ENCODE data around the gene FASTK.

Gene FASTK

DNA sequence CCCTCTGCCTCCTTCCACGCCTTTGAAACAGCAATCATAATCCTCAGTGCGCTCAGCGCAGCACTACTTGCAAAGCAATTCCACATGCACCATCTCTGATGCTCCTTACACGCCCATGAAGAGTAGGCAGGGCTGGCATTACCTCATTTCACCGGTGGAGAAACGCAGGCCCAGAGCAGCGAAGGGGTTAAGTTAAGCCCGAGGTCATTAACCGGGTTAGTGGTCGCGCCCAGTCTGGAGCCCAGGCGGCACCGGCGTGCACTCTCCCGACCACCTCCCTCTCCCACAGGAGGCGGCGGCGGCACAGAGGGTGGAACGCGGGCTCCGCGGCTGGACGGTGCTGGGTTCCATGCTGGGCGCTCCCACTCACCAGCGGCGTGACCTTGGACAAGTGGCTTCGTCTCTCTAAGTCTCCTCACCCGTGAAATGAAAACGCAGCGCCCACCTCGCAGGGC, 515 bp downstream of the FASTK start:
- DNase-seq: no peak

DNA sequence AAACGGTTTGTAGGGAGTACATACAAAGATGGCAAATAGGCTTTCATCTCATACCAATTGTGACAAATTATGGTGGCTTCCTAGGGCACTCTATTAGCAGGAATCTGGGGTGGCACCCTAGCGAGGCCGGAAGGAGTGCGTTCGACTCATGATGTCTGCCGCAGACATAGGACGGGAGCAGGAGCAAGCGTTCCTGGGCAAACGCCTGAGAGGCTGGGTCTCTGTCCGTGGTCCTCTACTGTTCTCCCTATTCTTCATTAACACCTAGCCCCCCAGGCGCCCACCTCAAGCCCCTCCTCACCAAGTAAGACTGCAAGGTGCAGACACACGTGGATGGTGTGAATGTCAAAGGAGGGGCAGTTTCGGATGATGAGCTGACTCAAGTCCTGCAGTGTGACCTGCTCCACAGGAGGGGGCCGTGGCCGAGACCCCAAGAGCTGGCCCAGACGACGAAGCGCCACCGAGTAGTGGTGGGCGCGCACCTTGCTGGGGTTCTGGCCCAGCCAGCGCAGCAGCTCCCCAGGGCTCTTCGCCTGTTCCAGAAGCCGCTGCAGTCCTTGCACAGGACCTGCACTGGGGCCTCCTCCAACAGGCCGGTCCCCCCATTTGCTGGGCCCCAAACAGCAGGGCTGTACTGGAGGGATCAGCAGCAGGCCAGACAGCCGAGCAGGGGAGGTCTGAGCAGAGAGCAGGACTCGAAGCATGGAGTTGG, 1.3 kb downstream of the FASTK start:
- DNase-seq: no peak

DNA sequence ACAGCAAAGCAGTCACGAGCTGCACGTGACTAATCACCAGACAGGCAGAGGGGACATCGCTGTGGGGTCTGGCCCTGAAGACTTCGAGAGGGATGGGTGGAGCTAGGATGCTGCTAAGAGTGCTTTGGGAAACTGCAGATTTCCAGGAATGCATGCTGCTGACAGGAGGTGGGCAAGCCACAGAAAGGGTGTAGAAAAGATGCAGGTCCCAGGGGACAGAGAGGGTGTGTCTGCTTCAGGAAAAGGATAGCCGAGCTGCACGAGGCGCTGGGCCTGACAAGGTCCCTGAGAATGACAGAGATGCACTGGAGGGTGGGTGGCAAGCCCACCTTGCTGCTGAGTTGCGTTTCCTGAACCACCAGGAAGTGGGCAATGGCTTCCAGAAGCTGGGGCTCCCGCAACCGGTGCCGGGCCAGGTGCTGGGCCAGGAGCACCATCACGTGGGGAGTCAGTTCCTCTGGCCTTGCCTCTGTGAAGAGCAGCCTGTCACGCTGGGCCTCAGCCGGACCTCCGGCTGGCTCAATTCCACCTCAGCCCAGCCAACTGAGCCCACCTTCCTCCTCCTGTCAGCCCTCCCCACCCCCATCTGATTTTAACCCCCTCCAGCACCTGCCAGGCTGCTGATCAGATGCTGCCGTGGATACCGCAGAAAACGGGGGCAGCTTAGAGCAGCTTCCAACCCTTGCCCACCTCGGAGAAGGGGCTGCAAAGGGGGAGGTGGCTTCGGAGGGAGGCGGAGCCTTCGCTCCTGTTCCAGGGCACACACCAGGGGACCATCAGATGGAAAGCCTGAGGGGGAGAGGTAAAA, 2.2 kb downstream of the FASTK start:
- no peak for DNase-seq

DNA sequence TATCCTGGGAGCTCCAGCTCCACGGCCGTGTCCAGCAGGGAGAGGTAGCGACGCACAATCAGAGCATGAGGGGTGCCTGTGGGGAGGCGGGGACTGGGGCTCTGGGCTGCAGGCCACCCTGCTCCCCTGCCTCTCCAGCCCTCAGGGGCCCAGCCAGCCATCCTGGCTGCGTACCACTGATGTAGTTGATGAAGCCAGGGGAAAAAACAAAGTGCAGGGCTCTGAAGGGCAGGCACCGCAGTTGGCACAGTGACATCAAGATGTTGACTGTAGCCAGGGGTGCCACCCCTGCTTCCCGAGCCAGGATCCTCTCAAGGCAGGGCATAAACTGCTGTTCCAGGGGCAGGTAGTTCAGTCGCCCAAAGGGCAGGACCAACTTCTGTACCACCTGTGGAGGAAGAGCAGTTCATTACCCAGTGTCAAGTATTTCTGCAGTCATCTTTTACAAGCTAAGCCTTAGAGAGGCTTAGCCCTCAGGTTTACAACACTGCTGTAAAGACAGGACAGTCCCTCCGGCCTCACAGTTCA, 2.8 kb downstream of the FASTK start:
- DNase-seq: no peak

DNA sequence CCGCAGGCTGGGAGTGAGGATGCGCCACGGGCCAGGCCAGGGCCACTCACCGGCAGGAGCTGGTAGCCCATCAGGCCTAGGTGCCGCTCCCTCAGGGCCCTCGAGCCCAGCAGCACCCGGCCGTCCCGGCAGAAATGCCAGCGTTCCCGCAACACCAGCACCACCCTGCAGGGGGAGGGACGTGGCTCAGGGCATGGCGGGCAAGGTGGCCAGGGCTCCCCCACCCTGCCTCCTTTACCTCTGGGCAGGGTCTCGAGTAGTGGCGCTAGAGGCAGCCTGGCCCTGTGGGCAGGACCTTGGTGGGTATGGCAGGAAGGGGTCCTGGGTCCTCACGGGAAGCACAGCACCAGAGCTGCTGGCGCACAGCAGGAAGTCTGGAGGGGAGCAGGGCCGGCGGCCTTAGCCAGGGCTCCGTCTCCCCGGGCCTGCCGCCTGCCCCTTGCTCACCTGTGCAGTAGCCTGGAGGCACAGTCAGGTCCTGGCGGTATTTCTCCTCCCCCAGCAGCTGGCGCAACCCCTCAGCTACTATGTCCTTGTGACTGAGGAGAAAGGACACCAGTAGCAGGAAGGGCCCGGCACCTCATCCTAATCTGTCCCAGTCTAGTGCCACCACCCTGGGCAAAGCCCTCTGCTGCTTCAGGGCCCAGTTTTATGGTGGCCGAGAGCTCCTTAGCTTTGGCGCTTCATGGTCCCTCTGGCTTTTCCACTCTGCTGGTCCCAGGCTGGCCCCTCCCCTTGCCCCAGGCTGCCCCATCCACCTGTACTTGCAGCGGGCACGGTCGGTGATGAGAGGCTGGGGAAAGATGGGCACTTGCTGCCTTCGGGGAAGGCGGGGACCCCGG, 3.5 kb downstream of the FASTK start:
- DNase-seq: peak; percentile 45

DNA sequence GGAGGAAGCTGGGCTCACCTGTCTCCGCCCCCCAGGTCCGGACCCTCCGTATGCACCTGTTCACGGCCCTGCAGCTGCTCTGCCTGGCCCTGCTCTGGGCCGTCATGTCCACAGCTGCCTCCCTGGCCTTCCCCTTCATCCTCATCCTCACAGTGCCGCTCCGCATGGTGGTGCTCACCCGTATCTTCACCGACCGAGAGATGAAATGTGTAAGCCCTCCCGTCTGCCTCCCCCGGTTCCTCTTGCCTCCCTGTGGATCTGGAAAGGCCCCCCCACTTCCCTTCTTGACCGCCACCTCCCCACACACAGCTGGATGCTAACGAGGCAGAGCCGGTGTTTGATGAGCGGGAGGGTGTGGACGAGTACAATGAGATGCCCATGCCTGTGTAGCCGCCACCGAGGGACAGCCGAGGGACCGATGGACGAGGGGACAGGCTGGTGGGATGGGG, 4.6 kb downstream of the FASTK start:
- DNase-seq: no peak

DNA sequence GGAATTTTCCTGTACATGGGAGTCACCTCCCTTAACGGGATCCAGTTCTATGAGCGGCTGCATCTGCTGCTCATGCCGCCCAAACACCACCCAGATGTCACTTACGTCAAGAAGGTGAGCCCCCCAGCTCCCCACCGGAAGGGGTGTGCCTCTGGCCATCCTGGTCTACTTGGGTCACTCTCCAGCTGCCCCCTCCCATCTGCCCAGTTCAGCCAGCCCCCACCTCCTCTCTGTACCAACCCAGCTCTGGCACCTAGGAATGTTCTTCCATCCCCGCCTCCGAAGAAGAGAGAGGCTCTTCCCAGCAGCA, 5.0 kb downstream of the FASTK start:
- no peak for DNase-seq

DNA sequence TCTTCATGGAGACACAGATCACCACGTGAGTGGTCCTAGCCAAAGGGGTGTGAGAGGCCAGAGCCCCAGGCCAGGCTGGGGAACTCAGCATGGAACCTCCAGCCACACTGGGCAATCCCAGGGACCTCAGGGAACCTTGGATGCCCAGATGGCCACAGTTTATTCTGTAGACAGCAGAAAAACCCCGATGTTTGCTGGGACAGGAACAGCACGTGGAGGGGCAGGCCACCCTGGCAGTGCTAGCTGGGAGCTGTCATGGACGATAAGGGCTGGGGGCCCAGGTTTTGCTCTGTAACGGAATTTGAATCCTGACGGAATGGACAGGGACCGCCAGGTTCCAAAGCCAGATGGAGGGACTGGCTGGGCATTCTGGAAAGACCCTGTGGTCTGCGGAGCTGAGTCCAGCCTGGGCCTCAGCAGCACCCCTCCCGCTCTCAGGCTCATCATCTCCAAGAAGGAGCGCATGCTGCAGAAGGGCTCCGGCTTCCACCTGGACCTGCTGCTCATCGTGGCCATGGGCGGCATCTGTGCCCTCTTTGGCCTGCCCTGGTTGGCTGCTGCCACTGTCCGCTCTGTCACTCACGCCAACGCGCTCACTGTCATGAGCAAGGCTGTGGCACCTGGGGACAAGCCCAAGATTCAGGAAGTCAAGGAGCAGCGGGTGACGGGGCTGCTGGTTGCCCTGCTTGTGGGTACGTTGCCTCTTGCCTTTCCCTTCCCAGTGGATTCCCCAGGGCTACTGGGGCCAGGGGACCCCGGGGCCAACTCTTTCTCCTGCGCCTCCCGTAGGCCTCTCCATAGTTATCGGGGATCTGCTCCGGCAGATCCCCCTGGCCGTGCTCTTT, 5.6 kb downstream of the FASTK start:
- no peak for DNase-seq

DNA sequence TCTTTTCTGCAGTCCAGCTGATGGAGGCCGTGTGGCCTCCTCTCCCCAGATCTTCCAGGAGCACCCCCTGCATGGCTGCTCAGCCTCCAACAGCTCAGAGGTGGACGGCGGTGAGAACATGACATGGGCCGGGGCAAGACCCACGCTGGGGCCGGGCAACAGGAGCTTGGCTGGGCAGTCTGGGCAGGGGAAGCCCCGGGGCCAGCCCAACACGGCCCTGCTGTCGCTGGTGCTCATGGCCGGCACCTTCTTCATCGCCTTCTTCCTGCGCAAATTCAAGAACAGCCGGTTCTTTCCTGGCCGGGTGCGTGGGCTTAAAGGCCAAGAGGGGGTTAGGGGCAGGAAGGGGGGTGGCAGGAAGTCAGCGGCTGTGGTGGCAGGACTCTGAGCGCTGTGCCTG, 6.6 kb downstream of the FASTK start:
- DNase-seq: no peak

DNA sequence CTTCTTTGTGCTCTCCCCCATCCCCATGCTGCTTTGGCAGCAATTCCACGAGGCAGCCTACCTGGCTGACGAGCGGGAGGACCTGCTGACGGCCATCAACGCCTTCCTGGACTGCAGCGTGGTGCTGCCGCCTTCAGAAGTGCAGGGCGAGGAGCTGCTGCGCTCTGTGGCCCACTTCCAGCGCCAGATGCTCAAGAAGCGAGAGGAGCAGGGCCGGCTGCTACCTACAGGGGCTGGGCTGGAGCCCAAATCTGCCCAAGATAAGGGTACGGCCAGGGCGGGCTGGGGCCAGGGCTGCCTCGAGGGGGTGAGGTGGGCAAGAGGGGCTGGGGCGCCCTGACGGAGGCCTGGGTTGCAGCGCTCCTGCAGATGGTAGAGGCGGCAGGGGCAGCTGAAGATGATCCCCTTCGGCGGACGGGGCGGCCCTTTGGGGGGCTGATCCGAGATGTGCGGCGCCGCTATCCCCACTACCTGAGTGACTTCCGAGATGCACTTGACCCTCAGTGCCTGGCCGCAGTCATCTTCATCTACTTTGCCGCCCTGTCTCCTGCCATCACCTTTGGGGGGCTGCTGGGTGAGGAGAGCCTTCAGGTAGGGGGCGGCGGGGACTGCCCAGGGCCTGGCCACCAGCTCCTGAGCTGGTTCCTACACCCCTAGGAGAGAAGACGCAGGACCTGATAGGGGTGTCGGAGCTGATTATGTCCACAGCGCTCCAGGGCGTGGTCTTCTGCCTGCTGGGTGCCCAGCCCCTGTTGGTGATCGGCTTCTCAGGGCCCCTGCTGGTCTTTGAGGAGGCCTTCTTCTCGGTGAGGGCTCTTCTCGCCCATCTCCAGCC, 9.4 kb downstream of the FASTK start:
- DNase-seq: no peak

DNA sequence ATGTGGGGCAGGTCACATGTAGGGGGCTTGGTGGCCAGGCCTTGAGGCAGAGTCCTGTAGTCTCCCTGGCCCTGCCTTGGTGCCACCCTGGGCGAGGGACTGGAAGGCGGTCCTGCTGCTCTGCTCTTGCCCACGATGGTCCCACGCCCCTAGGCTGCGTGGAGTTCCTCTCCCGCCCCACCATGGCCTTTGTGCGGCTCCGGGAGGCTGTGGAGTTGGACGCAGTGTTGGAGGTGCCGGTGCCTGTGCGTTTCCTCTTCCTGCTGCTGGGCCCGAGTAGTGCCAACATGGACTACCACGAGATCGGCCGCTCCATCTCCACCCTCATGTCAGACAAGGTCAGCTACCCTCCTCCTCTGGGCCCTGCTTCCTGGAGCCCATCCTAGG, 10.0 kb downstream of the FASTK start:
- DNase-seq: no peak

DNA sequence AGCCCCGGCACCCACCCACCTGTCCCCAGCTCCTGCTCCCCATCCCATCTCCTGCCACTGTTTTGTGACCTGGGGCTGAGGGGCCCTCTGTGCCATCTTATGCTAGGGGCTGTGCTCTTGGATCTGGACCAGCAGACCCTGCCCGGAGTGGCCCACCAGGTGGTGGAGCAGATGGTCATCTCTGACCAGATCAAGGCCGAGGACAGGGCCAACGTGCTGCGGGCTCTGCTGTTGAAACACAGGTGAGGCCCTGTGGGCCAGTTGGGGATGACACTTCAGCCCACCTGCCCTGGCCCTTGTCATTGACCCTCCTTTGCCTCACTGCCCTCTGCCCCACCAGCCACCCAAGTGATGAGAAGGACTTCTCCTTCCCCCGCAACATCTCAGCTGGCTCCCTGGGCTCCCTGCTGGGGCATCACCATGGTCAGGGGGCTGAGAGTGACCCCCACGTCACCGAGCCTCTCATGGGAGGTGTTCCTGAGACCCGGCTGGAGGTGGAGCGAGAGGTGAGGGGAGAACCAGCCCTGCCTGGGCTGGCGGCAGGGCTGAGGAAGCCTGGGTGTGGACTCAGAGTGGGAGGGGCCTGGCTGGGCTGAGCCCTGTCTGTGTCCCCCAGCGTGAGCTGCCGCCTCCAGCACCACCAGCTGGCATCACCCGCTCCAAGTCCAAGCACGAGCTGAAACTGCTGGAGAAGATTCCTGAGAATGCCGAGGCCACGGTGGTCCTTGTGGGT, 10.6 kb downstream of the FASTK start:
- DNase-seq: no peak

DNA sequence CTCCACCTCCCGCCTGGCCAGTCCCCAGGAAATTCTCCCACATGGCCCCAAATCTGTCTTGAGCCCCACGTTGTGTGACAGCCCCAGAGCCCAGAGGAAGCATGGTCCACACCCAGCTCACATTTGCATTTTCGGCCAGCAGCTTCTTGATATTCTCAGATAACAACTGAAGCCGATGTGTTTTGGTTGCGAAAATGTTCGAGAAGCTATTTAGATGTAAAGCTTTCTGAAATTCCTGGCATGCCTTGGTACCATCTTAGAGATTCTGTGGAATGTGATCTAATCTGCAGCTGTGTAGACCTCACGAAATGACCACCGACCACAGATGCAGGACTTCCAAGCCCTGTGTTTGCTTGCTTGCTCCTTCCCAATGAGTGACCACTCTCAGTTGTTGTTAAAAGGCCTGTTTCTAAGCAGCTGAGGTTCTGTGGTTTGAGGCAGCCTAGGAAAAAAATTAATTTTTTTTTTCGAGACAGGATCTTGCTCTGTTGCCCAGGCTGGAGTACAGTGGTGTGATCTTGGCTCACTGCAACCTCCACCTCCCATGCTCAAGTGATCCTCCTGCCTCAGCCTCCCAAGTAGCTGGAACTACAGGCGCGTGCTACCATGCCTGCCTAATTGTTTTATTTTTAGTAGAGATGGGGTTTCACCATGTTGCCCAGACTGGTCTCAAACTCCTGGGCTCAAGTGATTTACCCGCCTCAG, 12.4 kb downstream of the FASTK start:
- DNase-seq: no peak

DNA sequence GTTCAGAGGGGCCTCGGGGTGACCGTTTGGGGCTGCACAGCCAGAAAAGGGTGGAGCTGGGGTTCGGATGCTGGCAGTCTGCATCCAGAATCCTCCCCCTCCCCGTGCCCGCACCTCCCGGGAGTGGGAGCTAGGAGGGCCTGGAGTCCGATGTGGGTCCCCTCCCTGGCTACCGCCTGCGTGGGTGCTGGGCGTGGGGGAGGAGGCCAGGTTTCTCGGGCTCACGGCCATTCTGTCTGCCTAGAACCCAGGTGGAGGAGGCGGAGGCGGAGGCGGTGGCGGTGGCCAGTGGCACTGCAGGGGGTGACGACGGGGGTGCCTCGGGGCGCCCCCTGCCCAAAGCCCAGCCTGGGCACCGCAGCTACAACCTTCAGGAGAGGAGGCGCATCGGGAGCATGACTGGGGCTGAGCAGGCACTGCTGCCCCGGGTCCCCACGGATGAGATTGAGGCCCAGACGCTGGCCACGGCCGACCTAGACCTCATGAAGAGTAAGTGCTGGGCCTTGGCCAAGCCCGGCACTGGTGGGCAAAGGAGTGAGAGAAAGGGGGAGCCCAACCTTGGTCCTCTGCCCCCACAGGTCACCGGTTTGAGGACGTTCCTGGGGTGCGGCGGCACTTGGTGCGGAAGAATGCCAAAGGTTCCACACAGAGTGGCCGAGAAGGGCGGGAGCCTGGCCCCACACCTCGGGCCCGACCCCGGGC, 14.2 kb downstream of the FASTK start:
- no peak for DNase-seq

DNA sequence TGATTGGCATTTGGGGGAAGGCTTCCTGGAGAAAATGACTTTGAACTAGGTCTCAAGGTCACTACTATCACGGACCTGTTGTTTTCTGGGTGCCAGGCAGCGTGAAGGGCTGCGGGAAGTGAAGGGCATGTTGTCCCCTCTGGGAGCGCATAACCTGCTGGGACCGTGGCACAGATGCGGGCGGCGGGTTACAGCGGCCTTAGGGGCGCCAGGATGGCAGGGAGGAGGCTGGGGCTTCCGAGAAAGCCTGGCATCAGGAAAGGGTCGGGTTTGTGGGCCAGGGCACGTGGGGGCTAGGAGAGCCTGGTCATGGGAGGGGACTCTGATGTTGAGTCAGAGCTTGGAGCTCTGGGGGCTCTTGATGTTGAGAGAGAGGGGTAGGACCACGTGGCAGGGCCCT, 15.1 kb downstream of the FASTK start:
- no peak for DNase-seq

DNA sequence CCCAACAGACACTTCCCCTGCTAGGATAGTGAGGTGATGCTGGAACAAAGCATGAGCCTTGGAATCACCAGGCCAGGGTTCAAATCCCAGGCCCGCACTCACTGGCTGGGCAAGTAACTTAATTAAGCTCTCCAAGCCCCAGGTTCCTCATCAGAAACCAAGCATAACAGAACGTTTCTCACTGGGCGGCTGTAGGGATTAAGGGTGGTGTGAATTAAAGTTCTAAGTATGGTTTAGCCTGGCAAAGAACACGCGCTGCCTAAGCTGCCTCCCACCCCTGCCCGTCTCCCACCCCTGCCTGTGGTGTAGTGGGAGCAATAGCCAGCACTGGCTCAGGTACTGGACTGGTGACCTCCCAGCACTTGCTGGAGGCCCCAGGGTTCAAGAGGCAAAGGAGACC, 15.6 kb downstream of the FASTK start:
- no peak for DNase-seq

DNA sequence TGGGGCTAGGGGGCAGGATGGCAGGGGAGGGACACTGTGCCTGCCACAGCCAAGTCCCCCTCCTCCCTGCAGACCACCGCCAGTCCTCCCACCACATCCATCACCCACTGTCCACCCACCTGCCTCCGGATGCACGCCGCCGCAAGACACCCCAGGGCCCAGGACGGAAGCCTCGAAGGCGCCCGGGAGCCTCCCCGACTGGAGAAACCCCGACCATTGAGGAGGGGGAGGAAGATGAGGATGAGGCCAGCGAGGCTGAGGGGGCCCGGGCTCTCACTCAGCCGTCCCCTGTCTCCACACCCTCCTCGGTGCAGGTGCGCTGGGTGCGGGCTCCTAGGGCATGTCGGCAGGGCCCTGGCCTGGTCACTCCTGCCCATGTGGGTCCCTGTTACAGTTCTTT, 16.2 kb downstream of the FASTK start:
- no peak for DNase-seq

DNA sequence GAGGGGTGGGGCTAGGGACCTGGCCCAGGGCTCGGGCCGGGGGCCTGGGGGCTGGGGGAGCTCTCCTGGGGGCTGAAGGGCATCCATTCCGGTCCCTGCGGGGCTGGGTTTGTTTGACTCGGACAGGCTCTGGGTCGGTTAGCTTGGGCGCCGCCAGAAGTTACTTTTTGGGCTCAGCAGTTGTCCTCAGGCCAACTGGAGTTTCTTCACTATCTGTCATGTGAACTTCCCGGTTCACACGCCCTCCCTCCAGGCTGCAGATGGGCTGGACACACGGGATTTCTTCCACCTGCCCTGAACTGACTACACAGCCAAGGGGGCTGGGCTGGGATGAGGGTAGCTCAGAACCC, 17.4 kb downstream of the FASTK start:
- no peak for DNase-seq

DNA sequence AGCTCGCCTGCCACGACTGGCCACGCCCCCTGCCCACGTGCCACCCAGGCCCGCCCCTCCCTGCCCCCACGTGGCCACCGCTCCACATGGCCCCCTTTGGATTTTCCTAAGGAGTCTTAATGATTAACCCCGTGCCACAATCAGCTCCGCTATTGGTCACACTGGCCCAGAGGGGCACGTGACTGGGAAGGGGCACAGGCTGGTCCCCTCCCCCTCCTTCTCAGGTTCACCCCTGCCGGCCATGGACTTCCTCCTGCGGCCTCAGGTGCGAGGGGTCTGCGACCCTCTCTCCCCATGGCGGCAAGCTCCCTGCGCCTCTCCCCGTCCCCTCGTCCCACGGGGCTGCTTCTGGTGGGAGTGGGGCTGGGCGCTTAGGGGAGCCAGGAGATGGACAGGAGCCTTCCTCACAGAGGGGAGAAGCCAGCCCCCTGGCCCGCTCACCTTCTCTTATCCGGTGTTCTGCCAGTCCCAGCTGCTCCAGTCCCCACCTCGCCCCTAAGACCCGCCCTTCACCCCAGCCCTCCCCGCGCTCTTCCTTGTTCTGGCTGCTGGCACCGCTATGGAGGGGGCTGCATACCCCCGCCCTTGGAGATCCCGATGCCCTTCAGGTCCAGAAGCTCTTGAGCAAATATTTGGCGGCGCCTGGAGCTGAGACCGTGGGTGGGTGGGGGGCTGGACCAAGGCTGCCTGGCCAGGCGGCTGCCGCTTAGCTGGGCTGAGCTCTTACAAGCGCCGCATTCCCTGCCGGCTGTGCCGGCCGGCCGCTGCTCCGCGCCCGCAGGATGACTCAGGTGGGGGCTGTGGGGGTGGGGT, 18.0 kb downstream of the FASTK start:
- no peak for DNase-seq
